GM12874 (cell line): ENCODE data around the gene FBXL22.

Experiments
- CTCF ChIP-seq: IDR thresholded peaks from 2 replicates; pipeline ENCODE4 v1.5.1; 2011; ENCODE audit warnings: low read depth, mild to moderate bottlenecking, control low read depth, low read length, moderate library complexity; ENCODE audit not compliant: insufficient read depth

FBXL22 gene

GRCh38 chr15:63576441-63576840 is 20.7 kb upstream of the FBXL22 start:
- no peak for TF ChIP-seq CTCF

DNA sequence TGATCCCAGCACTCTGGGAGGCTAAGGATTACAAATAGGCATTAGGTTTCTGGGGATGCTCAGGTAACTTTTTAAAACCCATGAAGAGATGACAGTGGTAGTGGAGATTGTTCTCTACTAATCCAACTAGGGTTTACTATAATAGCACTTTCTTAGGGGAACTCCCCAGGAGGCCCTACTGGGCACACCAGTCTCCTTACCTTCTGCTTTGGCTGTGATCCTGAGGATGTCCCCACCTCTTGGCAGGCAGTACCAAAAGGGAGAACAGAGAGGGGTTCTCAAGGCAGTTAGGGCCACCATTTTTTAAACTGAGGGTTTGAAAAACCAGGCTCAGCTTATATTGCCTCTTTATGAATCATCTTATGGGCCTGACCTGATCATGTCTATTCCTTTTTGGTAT is 15.0 kb upstream of the FBXL22 start:
- TF ChIP-seq CTCF = no peak

- no peak for TF ChIP-seq CTCF
Observed at GRCh38 chr15:63582718-63583426, 14.3 kb upstream of the FBXL22 start.

DNA sequence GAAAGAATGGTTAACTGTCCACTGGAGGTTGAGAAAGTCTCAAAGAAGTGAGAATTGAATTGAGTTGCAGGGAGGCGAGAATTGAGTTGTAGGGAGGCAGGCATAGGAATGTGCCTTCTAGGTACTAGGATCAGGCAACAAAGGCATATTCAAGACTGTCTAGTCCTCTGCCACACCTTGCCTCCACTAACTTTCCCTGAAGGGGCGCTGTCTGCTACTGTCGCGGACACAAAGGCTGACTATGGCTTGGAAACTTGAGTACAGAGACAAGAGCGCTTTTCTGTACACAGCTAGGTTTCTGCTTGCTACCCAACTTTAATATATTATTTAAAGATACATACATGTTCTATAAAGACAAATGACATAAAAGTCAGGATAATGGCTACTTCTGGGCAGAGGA is 10.4 kb upstream of the FBXL22 start:
- TF ChIP-seq CTCF = no peak

DNA sequence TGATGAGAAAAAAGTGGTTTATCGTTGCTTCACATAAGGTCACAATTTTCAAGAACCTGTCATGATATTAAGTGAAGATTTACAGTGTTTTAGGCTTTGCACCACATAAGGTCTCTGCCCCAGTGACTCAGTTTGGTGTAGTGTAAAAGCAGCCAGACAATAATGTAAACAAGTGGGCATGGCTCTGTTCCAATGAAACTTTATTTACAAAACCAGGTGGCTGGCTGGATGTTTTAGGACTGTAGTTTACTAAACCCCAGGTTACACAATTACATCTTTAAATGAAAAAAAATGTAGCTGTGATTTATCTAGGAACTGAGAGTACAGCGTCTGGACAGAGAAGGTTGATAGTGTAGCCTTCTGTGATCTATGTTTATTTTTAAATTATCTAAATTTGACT is 9.7 kb upstream of the FBXL22 start:
- TF ChIP-seq CTCF = no peak

GRCh38 chr15:63588826-63589225 is 8.4 kb upstream of the FBXL22 start:
- TF ChIP-seq CTCF = no peak

DNA sequence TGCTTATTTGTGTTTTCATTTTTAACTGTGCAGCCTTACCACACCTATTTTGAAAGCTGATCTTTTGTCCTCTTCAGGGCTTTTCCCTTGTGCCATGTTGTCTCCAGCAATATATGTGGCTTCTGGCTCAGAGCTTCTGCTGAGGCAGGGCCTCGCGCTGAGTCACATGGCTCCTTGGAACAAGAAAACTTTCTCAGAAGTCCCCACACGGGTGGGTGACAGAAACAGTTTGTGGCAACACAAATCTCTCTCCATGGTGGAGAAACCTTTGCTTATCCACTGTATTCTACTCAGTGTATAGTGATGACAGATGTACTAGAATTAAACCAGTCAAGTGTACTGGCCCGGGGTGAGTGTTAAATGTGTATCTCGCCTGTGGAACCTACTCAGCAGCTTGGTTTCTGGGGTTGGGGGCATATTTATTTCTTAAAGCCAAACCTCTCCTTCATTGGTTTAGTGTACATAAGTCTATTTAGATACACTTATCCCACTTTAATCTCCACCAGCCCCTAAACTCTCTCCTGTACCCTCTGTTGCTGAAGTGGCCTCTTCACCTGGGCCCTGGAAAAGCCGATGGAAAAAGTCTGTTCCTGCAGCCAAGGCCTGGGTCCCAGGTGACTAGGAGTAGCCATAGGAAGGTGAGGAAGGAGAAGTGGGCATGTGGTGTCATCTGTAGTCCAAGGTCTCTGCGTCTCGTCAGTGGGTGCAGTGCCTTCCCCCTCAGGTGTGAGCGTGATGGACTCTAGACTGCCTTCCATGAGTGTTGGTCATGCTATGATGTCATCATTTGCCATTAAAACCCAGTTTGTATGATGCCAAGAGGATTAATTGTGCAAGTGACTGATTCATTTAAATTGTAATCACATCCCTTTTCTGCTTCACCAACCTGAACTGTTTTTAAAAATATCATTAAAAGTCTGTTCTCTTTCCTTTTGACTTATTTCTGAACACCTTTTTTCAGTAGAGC is 3.2 kb upstream of the FBXL22 start:
- TF ChIP-seq CTCF = no peak
